ENCODE results near the gene FER.
"Not testable (repeated sequence)": the region's sequence is repeated elsewhere in the genome, so short reads cannot be mapped to it uniquely, and the experiment has no call there.

DNA sequence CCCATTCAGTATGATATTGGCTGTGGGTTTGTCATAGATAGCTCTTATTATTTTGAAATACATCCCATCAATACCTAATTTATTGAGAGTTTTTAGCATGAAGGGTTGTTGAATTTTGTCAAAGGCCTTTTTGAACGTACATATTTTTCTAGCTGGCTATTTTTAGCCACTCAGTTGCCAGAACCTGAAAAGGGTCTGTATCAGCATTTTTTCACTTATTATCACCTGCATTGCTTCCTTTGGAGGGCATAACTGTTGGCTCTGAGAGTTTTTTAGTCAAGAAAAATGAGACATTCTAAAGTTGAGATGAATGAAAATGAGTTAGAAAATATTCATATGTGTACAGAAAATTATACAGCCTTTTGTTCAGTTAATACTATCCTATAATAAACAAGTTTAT lies 278.0 kb downstream of the FER start:
- TF ChIP-seq, protein P1, sequence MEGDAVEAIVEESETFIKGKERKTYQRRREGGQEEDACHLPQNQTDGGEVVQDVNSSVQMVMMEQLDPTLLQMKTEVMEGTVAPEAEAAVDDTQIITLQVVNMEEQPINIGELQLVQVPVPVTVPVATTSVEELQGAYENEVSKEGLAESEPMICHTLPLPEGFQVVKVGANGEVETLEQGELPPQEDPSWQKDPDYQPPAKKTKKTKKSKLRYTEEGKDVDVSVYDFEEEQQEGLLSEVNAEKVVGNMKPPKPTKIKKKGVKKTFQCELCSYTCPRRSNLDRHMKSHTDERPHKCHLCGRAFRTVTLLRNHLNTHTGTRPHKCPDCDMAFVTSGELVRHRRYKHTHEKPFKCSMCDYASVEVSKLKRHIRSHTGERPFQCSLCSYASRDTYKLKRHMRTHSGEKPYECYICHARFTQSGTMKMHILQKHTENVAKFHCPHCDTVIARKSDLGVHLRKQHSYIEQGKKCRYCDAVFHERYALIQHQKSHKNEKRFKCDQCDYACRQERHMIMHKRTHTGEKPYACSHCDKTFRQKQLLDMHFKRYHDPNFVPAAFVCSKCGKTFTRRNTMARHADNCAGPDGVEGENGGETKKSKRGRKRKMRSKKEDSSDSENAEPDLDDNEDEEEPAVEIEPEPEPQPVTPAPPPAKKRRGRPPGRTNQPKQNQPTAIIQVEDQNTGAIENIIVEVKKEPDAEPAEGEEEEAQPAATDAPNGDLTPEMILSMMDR (conservative IDR thresholded peaks at IDR 0.05; ENCODE audit: low read depth, low read length), result not testable (repeated sequence)
- not testable (repeated sequence) for TF ChIP-seq EZH2phosphoT487 (IDR thresholded peaks at IDR 0.05; ENCODE audit: borderline replicate concordance, low read length)
